GM12873 (cell line): ENCODE measurements around the gene CYP4F2.

Experiments used
- CTCF ChIP-seq: IDR thresholded peaks from 2 replicates; pipeline ENCODE4 v1.5.1; 2012; ENCODE audit warnings: low read depth, mild to moderate bottlenecking, moderate library complexity, low read length, control low read depth; ENCODE audit not compliant: insufficient read depth; ENCODE audit errors: missing control alignments

CYP4F2 gene

GRCh38 chr19:15828121-15828610, 69.7 kb downstream of the CYP4F2 start:
- TF ChIP-seq CTCF: no peak
